SK-N-SH treated with all-trans-retinoic acid at 6 μM for 48 hours (cell line): ENCODE data around the gene NSUN7.

ENCODE experiments used
- ATAC-seq: fragments of 200-7000 bp; cut with Tn5 transposase; 3 replicates; pipeline ENCODE4 v1.9.1; 2020; ENCODE audit warnings: mild to moderate bottlenecking, moderate library complexity
- ARNTL ChIP-seq: fragments of 450-650 bp; formaldehyde crosslinking; IDR thresholded peaks from 2 replicates; pipeline ENCODE4 v1.5.0; 2020; ENCODE audit warnings: low read depth, mild to moderate bottlenecking, moderate library complexity, borderline replicate concordance
- BACH2 ChIP-seq: fragments of 250-450 bp; sonication (Bioruptor Pico); IDR thresholded peaks from 2 replicates; pipeline ENCODE4 v1.9.0; 2021; ENCODE audit warnings: mild to moderate bottlenecking, borderline replicate concordance
- CREB5 ChIP-seq: fragments of 250-450 bp; sonication (Bioruptor Pico); IDR thresholded peaks from 2 replicates; pipeline ENCODE4 v1.5.1; 2020; ENCODE audit warnings: low read depth, mild to moderate bottlenecking, moderate library complexity
- CSDC2 ChIP-seq: fragments of 250-450 bp; sonication (Bioruptor Pico); IDR thresholded peaks from 2 replicates; pipeline ENCODE4 v1.5.0; 2020; ENCODE audit warnings: mild to moderate bottlenecking, moderate library complexity
- CSRNP3 ChIP-seq: fragments of 250-450 bp; sonication (Bioruptor Pico); IDR thresholded peaks from 2 replicates; pipeline ENCODE4 v1.5.1; 2021; ENCODE audit warnings: mild to moderate bottlenecking, moderate library complexity
- ESRRG ChIP-seq: fragments of 250-450 bp; sonication (Bioruptor Pico); IDR thresholded peaks from 2 replicates; pipeline ENCODE4 v1.6.1; 2021; ENCODE audit warnings: mild to moderate bottlenecking
- GLIS3 ChIP-seq: fragments of 250-450 bp; sonication (Bioruptor Pico); IDR thresholded peaks from 2 replicates; pipeline ENCODE4 v1.5.0; 2020; ENCODE audit warnings: mild to moderate bottlenecking, moderate library complexity
- ISL1 ChIP-seq: fragments of 250-450 bp; sonication (Bioruptor Pico); IDR thresholded peaks from 2 replicates; pipeline ENCODE4 v2.1.2; 2022; ENCODE audit warnings: mild to moderate bottlenecking, moderate library complexity
- OSR1 ChIP-seq: fragments of 250-450 bp; sonication (Bioruptor Pico); IDR thresholded peaks from 2 replicates; pipeline ENCODE4 v1.8.0; 2022; ENCODE audit warnings: moderate library complexity, mild to moderate bottlenecking, inconsistent platforms
- PATZ1 ChIP-seq: fragments of 250-450 bp; sonication (Bioruptor Pico); IDR thresholded peaks from 2 replicates; pipeline ENCODE4 v1.8.0; 2020; ENCODE audit warnings: mild to moderate bottlenecking, moderate library complexity, borderline replicate concordance
- PPARA ChIP-seq: fragments of 250-450 bp; sonication (Bioruptor Pico); IDR thresholded peaks from 2 replicates; pipeline ENCODE4 v1.5.0; 2020; ENCODE audit warnings: mild to moderate bottlenecking, borderline replicate concordance
- SNAI2 ChIP-seq: fragments of 250-450 bp; sonication (Bioruptor Pico); IDR thresholded peaks from 2 replicates; pipeline ENCODE4 v1.5.0; 2020; ENCODE audit warnings: mild to moderate bottlenecking, moderate library complexity
- TCF4 ChIP-seq: fragments of 250-450 bp; sonication (Bioruptor Pico); IDR thresholded peaks from 2 replicates; pipeline ENCODE4 v1.8.0; 2021; ENCODE audit warnings: mild to moderate bottlenecking, moderate library complexity, borderline replicate concordance
- TOX ChIP-seq: fragments of 250-450 bp; sonication (Bioruptor Pico); IDR thresholded peaks from 2 replicates; pipeline ENCODE4 v1.8.0; 2021; ENCODE audit warnings: mild to moderate bottlenecking, moderate library complexity, borderline replicate concordance
- ZFP30 ChIP-seq: fragments of 450-650 bp; formaldehyde crosslinking; IDR thresholded peaks from 2 replicates; pipeline ENCODE4 v1.5.0; 2022; ENCODE audit warnings: mild to moderate bottlenecking, moderate library complexity
- ZNF565 ChIP-seq: fragments of 450-650 bp; formaldehyde crosslinking; conservative IDR thresholded peaks from 2 replicates; pipeline ENCODE4 v1.5.0; 2020; ENCODE audit warnings: low read depth, mild to moderate bottlenecking, moderate library complexity
- ZNF8 ChIP-seq: fragments of 450-650 bp; formaldehyde crosslinking; IDR thresholded peaks from 2 replicates; pipeline ENCODE4 v1.5.0; 2020; ENCODE audit warnings: mild to moderate bottlenecking, moderate library complexity
- TF ChIP-seq, protein P1 (sequence below): fragments of 250-450 bp; sonication (Bioruptor Pico); IDR thresholded peaks from 2 replicates; pipeline ENCODE4 v1.5.0; 2020; ENCODE audit warnings: mild to moderate bottlenecking, moderate library complexity
- TF ChIP-seq, protein P2 (sequence below): fragments of 250-450 bp; sonication (Bioruptor Pico); IDR thresholded peaks from 2 replicates; pipeline ENCODE4 v1.8.0; 2021; ENCODE audit warnings: low read depth, mild to moderate bottlenecking, moderate library complexity, borderline replicate concordance

NSUN7 gene

DNA sequence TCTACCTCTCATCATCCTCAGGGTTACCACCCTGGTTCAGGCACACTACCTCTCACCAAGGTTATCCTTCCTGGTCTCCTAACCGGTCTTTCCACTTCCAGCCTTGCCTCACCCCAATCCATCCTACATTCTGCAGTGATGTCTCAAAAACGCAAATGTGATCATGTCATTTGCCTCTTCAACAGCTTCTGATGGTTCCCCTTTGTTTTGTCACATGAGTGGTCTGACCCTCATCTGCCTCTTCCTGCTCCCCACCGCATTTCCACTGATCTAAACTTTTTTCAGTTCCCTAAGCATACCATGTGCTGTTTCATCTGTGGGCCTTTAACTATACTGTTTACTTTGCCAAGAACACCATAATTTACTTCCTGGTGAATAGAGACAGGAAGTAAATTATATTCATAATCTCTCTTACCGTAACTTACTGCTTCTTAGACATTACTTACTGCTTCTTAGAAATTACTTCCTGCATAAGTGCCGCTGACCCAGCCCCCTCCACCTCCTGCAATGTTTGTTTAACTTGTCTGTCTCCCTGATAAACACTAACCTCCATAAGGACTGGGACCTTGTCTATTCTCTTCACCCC, 27.1 kb upstream of the NSUN7 start (continued):
- TF ChIP-seq CSRNP3 = no peak
- TF ChIP-seq, all 23 proteins: peak for 0

- TF ChIP-seq PATZ1 (CRISPR knock-in tag) (no peak), CREB5 (CRISPR knock-in tag) (no peak), PPARA (CRISPR knock-in tag) (no peak), SNAI2 (no peak), OSR1 (CRISPR knock-in tag) (no peak), CSRNP3 (no peak), ARNTL (CRISPR knock-in tag) (no peak), ISL1 (CRISPR knock-in tag) (no peak), ZFP30 (no peak), TOX (CRISPR knock-in tag) (no peak), ZNF8 (CRISPR knock-in tag) (no peak)
- TF ChIP-seq, protein P1, sequence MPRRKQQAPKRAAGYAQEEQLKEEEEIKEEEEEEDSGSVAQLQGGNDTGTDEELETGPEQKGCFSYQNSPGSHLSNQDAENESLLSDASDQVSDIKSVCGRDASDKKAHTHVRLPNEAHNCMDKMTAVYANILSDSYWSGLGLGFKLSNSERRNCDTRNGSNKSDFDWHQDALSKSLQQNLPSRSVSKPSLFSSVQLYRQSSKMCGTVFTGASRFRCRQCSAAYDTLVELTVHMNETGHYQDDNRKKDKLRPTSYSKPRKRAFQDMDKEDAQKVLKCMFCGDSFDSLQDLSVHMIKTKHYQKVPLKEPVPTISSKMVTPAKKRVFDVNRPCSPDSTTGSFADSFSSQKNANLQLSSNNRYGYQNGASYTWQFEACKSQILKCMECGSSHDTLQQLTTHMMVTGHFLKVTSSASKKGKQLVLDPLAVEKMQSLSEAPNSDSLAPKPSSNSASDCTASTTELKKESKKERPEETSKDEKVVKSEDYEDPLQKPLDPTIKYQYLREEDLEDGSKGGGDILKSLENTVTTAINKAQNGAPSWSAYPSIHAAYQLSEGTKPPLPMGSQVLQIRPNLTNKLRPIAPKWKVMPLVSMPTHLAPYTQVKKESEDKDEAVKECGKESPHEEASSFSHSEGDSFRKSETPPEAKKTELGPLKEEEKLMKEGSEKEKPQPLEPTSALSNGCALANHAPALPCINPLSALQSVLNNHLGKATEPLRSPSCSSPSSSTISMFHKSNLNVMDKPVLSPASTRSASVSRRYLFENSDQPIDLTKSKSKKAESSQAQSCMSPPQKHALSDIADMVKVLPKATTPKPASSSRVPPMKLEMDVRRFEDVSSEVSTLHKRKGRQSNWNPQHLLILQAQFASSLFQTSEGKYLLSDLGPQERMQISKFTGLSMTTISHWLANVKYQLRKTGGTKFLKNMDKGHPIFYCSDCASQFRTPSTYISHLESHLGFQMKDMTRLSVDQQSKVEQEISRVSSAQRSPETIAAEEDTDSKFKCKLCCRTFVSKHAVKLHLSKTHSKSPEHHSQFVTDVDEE (CRISPR knock-in tag) = no peak
- TF ChIP-seq, protein P2, sequence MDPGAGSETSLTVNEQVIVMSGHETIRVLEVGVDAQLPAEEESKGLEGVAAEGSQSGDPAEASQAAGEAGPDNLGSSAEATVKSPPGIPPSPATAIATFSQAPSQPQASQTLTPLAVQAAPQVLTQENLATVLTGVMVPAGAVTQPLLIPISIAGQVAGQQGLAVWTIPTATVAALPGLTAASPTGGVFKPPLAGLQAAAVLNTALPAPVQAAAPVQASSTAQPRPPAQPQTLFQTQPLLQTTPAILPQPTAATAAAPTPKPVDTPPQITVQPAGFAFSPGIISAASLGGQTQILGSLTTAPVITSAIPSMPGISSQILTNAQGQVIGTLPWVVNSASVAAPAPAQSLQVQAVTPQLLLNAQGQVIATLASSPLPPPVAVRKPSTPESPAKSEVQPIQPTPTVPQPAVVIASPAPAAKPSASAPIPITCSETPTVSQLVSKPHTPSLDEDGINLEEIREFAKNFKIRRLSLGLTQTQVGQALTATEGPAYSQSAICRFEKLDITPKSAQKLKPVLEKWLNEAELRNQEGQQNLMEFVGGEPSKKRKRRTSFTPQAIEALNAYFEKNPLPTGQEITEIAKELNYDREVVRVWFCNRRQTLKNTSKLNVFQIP = no peak
- ATAC-seq = no peak
Measured at GRCh38 chr4:40723728-40724127, 26.0 kb upstream of the NSUN7 start.

- ATAC-seq = no peak
- TF ChIP-seq TOX (CRISPR knock-in tag) (no peak), TCF4 (no peak), ZFP30 (no peak), ZNF8 (CRISPR knock-in tag) (no peak), SNAI2 (no peak), ESRRG (CRISPR knock-in tag) (no peak), ZNF565 (no peak), ISL1 (CRISPR knock-in tag) (no peak), GLIS3 (CRISPR knock-in tag) (no peak), OSR1 (CRISPR knock-in tag) (no peak), BACH2 (CRISPR knock-in tag) (no peak), ARNTL (CRISPR knock-in tag) (no peak), CSRNP3 (no peak), CSDC2 (CRISPR knock-in tag) (no peak)
- TF ChIP-seq, protein P1 (CRISPR knock-in tag) = no peak
- TF ChIP-seq, protein P2 = no peak
Measured at GRCh38 chr4:40728333-40728732, 21.4 kb upstream of the NSUN7 start.
